GM10248 (cell line): ENCODE results near the gene GTSF1L.
"Not testable (repeated sequence)": the region's sequence is repeated elsewhere in the genome, so short reads cannot be mapped to it uniquely, and the experiment has no call there.

Experiments
- CTCF ChIA-PET: fragments of 300-600 bp; sonication (Branson Sonifier 250); formaldehyde crosslinking; extraction: SDS; loops from one replicate; lab custom pipeline; 2021; ENCODE audit warnings: antibody characterized with exemption; lab: Yijun Ruan, JAX
- POLR2A ChIA-PET: fragments of 350-650 bp; sonication (Branson Sonifier 250); formaldehyde crosslinking; extraction: SDS; loops from one replicate; lab custom pipeline; 2020; ENCODE audit warnings: antibody characterized with exemption; lab: Yijun Ruan, JAX
- DNase-seq: peaks from one replicate; pipeline ENCODE4 v3.0.0; 2012; ENCODE audit errors: extremely low spot score
- CTCF ChIP-seq: IDR thresholded peaks from 2 replicates; pipeline ENCODE4 v1.5.1; 2012; ENCODE audit warnings: mild to moderate bottlenecking, low read depth; ENCODE audit errors: extremely low read depth, missing control alignments, control extremely low read depth

Gene GTSF1L

GRCh38 chr20:43766385-43766784, 39.6 kb upstream of the GTSF1L start:
- CTCF ChIA-PET = interaction anchor here (1.0 to 1.6 kb wide), 3 partner anchors 15 to 314 kb away, joined by 3 to 5 read pairs (median 5); no protein-coding TSS in a partner anchor

GRCh38 chr20:43765916-43766315, 39.1 kb upstream of the GTSF1L start:
- no peak for TF ChIP-seq CTCF
- ChIA-PET CTCF (interaction anchor here (1.0 to 1.9 kb wide), 4 partner anchors 10 to 314 kb away, joined by 3 to 7 read pairs (median 5); no protein-coding TSS in a partner anchor), POLR2A (no interaction called here)
- DNase-seq = no peak

More at GRCh38 chr20:43766385-43766784, 39.6 kb upstream of the GTSF1L start:
- POLR2A ChIA-PET = no interaction called here
- DNase-seq = no peak
- TF ChIP-seq CTCF = no peak

GRCh38 chr20:43762911-43763310, 36.1 kb upstream of the GTSF1L start:
- no peak for DNase-seq
- no peak for TF ChIP-seq CTCF
- ChIA-PET CTCF (interaction anchor here (0.8 to 1.6 kb wide), 5 partner anchors 9 to 319 kb away, joined by 3 to 4 read pairs (median 3); no protein-coding TSS in a partner anchor), POLR2A (no interaction called here)

- ChIA-PET POLR2A (no interaction called here), CTCF (interaction anchor here (1.1 to 1.8 kb wide), 4 partner anchors 8 to 319 kb away, joined by 3 to 6 read pairs (median 4); no protein-coding TSS in a partner anchor)
- no peak for DNase-seq
- TF ChIP-seq CTCF = no peak
Observed at GRCh38 chr20:43761386-43762340, 34.9 kb upstream of the GTSF1L start.

GRCh38 chr20:43757888-43758287, 31.1 kb upstream of the GTSF1L start:
- POLR2A ChIA-PET = interaction anchor here (0.6 kb wide), 1 partner anchor 313 kb away, joined by 5 read pairs; no protein-coding TSS in a partner anchor
- DNase-seq, CTCF ChIA-PET: not testable (repeated sequence)

- no peak for DNase-seq
- POLR2A ChIA-PET = no interaction called here
- CTCF ChIA-PET = interaction anchor here (1.5 kb wide), 1 partner anchor 324 kb away, joined by 6 read pairs; no protein-coding TSS in a partner anchor
- no peak for TF ChIP-seq CTCF
Observed at GRCh38 chr20:43755851-43756250, 29.0 kb upstream of the GTSF1L start.

GRCh38 chr20:43755390-43755789, 28.6 kb upstream of the GTSF1L start:
- ChIA-PET POLR2A (no interaction called here), CTCF (interaction anchor here (1.1 to 1.5 kb wide), 3 partner anchors 18 to 325 kb away, joined by 3 to 6 read pairs (median 4); no protein-coding TSS in a partner anchor)
- TF ChIP-seq CTCF = no peak
- no peak for DNase-seq
